Suppressor macrophage treated with lipopolysaccharide for 4 hours (primary cell): ENCODE results near the gene GKAP1.
"Not testable (repeated sequence)": the region's sequence is repeated elsewhere in the genome, so short reads cannot be mapped to it uniquely, and the experiment has no call there.

Experiments used
- DNase-seq: peaks from one replicate; pipeline ENCODE4 v3.0.0-alpha.2; 2020

Gene GKAP1

DNA sequence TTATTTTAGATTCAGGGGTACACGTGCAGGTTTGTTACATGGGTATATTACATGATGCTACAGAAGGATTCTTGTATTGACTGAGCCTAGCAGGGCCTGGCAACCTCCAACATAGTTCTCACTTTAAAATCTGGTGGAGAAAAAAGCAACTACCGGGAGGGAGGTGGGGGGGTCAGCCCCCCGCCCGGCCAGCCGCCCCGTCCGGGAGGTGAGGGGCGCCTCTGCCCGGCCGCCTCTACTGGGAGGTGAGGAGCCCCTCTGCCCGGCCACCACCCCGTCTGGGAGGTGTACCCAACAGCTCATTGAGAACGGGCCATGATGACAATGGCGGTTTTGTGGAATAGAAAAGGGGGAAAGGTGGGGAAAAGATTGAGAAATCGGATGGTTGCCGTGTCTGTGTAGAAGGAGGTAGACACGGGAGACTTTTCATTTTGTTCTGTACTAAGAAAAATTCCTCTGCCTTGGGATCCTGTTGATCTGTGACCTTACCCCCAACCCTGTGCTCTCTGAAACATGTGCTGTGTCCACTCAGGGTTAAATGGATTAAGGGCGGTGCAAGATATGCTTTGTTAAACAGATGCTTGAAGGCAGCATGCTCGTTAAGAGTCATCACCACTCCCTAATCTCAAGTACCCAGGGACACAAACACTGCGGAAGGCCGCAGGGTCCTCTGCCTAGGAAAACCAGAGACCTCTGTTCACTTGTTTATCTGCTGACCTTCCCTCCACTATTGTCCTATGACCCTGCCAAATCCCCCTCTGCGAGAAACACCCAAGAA, 88.8 kb downstream of the GKAP1 start:
- DNase-seq: not testable (repeated sequence)

DNA sequence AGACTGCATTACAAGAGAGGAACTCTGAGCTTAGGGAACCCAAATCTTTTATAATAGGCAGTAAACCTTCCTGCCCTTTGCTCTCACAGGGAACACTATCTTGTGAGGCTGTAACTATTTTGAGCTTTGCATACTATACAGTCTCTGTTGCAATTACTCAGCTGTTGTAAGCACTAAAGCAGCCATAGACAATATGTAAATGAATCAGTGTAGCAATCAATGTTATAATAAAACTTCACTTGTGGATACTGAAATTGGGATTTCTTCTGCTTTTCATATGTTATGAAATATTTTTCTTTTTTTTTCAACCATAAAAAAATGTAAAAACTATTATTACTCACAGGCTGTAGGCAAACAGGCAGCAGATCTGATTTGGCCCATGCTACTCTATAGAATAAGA, 93.1 kb downstream of the GKAP1 start:
- no peak for DNase-seq

DNA sequence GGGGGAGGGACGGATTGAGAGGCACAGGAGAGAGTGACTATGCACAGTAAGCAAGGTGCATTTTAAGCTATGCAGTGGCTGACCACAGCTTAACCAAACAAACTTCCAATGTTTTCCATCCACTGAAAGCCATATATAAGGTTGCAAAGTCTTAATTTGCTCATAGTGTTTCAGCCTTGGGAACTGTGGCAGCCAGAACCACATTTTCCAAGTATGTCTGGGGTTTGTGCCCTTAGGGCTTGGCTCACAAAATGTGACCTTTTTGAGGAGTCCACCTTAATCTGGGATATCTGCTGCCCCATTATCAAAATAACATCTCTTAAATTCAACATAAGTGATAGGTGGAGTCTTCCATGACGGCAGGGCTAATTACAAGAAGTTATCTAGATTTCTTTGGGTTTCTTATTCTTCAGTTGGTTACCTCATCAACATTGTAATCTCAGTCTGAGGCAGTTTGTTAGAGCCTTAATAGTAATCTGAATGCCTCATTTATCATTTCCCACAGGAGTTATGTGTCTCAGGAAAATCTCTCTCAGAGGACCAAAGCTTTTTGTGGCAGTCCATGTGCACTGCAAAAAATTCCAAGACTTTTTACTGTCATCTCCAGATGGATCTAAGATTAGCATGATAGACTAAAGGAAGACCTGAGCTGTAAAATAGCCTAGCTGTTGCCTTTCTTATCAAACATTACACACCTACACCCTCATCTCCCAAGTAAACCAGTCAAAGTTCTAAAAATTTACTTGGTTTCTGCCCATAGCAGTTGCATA, 94.7 kb downstream of the GKAP1 start:
- no peak for DNase-seq

DNA sequence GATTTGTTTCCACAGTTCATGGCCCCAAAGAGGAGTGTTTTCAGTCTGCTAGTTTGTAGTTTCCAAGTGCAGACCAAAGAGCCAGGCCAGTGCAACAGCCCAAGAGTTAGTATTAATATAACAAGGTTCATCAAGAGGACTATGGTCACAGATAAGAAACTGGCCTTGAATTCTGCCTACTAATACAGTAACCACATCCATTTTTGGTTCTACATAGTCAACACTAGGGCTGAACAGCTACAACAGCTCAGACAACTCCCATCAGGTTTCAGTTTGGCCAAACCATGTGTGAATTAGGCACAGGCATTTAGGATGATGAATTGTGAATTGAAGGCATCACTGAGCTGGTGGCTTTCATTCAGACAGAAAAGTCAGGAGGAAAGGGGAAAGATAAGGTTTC, 96.1 kb downstream of the GKAP1 start:
- no peak for DNase-seq

DNA sequence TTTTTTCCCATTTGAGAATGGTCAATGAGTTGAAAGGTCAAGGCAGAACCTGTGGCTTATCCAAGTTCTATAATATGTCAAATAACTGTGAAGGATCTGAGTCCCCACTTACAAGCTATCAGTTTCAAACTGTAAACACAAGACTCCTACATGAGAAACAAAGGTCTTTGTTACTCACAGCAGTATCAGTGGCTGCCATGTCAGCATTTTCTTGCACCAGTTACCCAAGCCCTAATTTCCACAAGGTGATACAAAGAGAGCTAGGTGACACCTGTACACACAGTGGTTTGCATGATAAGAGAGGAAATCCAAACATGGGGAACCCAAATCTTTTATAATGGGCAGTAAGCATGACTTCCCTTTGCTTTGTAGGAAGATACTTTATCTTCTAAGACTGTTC, 101.8 kb downstream of the GKAP1 start:
- no peak for DNase-seq

DNA sequence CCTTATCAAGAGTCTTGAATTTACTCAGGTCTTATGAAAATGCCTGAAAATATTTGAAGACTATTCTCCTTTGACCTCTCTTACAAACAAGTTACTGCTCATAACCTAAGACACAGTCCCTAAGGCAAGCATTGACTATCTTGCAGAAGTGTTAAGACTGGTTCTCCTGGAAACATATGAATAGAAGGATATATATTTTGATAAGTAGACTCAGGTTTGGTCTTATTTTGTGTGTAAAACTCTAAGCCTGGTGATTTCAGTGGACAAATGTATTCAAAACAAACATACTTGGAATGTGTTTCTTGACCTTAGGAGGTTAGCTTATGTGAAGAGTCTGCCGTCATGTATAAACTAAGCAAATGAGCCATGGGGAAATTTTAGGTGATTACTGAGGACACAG, 102.3 kb downstream of the GKAP1 start:
- DNase-seq: no peak

DNA sequence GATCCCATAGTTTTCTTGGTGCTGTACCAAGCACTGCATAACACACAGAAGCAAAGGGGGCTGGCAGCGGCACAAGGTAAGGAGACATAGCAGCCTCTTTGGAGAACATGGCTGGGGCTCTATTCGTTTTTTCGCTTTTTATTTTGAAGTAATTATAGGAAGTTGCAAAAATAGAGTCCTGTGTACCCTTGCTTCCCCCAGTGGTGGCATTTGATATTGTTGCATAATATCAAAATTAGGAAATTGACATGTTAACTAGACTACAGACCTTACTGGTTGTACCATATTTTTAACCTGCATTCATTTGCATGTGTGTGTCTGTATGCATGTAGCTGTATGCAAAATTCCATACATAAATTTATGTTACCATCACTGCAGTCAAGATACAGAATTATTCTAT, 103.2 kb downstream of the GKAP1 start:
- peak; percentile 46 for DNase-seq

DNA sequence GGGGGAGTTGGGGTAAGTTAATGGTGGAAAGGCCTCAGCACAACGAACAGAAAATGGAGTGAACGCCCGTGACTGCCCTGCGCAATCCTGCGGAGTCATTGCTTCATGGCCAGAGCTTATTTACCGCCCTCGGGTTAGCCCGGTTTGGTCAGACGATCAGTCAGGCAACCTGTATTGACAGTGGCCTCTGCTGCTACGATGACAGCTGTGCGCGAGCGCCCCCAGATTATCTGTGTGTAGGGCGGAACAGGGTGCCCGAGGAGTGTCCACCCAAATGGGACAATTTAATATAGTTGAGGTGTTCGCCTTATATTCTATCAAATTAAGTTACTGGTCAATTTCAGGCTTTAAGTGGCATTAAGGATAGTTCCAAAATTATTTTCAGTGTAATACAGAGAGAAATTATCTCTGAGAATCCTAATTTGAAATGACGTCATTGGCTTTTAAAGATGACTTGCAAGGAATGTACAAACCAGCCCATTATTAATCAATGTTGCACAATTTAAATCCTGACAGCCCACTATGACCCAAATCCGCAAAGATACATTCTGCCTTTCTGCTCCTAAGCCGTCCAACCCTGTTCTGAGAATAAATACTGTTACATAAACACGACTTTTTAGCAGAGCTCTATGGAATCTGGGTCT, 108.9 kb downstream of the GKAP1 start:
- peak; percentile 91 for DNase-seq

DNA sequence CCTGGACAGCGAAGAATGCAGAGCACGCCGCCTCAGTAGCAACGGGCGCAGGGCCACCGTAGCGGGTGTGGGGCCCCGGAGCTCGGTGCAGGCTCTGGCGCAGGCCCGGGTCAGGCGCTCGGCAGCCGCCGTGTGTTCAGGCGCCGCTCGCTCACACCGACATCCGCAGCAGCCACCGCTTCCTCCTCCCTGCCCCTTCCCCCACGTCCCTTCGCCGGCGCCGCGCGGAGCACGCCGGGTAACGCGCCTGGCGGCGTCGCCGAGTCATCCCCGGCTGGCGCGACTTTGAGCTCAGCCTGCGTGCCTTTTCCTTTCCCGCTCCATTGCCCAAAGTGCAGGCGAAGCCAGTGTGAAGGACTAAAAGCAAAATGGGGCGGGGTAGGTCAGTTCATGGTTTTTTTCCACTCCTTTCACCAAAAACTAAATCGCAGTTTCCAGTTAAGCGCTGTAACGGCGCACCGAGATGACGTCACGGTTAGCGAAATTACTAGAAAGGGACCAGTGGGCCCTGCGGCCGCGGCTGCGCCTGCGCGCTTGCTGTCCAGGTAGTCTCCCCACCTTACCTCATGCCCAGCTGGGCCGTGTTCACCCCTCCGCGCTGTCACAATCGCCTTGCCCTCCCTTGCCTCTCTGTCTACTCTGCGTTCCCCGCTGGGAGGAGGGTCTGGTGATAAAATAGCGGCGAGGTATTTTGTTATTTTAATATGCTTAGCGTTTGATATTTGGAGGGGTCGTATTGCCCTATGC, 109.6 kb downstream of the GKAP1 start, which contains the start of gene UBQLN1:
UBQLN1 (minus strand) TSS at position 191 of the 747 bp plus-strand sequence. CDS start 279 bp downstream, outside the sequence.
- peak; percentile 94 for DNase-seq

DNA sequence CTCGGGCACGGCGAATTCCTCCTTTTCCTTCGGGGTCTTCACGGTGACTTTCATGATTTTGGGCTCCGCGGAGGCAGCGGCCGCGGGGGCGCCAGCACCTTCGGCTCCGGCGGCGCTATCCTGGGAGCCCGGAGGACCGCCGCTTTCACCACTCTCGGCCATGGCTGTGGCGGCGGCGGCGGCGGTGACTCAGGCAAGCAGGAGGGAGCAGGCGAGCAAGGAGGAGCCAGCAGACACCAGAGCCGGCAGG, 110.1 kb downstream of the GKAP1 start:
- no peak for DNase-seq

DNA sequence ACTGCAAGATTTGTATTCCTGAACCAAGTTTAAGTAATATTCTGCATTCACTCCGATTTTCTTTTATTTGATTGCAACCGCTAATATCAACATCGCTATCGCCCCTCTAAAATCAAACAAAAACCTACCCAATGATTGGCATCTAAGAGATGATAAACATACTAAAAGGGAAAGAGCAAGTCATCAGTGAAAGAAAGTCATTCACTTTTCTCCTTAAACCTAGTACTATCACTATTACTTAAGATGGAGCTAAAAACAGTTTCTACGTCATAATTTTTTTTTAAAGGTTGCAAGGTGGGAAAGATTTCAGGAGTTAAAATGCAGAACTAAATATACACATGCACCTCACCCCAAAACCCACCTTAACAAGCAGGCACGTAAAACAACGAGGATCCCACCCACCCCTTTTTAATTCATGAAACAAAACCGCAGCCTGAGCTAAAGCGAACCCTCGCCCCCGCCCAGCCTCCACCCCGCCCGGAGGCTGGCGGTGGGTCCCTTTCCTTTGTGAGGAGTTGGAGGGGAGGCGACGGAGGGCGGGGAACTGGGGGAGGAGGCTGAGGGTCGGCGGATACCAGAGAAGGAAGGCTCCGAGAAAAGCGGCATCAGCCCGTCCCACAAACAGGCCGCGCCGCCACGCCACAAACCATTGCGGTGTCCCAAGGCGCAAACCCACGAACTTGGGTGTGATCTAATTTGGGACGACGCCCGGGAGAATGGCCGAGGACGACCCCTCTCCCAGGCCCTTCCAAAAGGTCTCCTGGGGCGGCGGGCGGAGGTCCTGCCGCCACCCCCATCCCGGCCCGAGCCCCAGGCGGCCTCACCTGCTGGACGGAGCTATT, 110.7 kb downstream of the GKAP1 start:
- peak; percentile 36 for DNase-seq

DNA sequence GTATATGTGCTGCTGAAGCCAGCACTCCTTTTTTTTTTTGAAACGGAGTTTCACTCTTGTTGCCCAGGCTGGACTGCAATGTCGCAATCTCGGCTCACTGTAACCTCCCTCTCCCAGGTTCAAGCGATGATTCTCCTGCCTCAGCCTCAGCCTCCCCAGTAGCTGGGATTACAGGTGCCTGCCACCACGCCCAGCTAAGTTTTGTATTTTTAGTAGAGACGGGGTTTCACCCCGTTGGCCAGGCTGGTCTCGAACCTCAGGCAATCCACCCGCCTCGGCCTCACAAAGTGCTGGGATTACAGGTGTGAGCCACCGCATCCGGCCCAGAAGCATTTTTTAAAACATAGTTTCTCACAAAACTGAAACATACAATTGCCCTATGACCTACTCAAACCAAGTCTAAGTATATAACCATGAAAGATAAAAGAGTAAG, 112.3 kb downstream of the GKAP1 start:
- DNase-seq: not testable (repeated sequence)

DNA sequence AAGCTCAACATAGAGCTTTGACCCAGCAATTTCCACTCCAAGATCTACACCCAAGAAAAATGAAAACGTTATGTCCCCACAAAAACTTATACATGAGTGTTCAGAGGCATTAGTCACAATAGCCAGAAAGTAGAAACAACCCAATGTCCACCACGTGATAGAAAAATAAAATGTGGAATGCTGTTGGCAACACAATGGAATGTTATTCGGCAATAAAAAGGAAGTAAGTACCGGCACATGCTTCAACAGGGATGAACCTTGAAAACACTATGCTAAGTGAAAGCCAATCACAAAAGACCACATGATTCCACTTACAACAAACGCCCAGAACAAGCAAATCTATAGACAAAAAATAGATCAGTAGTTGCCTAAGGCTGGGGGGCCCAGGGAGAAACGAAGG, 115.8 kb downstream of the GKAP1 start:
- no peak for DNase-seq

DNA sequence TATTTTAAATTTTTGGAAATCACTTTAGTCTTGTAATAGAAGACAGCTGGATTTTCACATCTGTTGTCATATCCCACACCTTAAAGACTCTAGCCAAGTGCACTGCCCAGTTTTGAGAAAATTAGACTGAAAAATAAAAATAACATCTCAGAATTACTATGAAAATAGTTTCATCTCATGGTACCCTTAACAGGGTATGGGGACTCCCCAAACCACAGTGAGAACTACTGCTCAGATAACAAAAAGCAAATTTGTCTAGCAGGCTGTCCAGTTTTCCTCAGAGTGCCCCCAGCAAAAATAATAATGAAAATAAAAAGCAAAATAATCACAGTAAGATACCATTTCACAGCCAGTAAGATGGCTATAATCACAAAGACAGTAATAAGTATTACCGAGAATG, 116.3 kb downstream of the GKAP1 start:
- no peak for DNase-seq

DNA sequence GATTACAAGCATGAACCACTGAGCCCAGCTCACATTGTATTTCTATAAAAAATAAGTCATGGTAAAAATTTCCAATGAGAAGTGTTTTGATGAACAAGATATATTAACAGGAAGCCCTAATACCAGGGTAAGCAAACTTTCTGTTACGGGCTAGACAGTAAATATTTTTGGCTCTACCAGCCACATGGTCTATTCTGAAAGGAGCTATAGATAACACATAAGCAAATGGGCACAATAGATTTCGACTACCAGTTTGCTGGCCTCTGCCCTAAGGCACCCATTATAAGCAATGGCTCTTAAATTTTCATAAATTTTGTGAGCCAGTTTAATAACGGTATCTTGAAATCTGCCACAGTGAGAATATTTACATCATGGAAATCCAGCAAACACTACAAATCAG, 118.0 kb downstream of the GKAP1 start:
- DNase-seq: no peak

DNA sequence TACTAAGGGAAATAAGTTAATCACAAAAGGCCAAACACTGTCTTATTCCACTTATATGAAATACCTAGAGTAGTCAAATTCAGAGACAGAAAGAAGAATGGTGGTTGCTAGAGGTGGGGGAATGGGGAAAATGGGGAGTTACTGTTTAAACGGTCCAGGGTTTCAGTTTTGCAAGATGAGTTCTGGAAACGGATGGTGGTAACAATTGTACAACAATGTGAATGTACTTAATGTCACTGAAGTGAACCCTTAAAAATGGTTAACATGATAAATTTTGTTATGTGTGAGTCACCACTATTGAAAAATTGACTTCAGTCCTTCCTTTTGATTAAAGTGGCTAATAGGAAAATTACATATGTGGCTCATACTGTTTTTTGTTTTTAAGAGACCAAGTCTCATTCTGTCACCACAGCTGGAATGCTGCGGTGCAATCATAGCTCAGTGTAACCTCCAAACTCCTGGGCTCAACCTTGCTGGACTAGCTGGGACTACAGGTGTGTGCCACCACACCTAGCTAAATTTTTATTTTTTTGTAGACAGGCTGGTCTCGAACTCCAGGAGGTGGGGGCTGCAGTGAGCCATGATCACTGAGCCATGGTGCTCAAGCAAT, 118.5 kb downstream of the GKAP1 start:
- no peak for DNase-seq

DNA sequence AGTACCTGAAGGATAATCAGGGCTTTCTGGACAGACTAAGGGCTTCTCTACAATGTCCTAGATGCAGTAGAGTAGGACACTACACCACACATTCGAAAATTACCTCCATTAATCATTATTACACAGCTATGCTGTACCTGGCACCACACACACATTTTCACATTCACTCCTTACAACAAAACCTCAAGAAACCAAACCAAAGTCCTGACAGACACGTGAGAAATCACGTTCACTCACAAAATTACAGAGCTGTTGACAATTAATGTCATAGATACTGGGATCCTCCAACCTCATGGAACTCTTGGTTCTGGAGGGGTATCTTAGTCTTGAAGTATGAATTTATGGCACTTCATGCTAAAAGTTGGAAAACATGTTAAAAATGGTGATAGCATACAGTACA, 126.1 kb downstream of the GKAP1 start:
- no peak for DNase-seq
